Measurements from ENCODE around the gene AGTRAP.

AGTRAP gene, protein sequence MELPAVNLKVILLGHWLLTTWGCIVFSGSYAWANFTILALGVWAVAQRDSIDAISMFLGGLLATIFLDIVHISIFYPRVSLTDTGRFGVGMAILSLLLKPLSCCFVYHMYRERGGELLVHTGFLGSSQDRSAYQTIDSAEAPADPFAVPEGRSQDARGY

DNA sequence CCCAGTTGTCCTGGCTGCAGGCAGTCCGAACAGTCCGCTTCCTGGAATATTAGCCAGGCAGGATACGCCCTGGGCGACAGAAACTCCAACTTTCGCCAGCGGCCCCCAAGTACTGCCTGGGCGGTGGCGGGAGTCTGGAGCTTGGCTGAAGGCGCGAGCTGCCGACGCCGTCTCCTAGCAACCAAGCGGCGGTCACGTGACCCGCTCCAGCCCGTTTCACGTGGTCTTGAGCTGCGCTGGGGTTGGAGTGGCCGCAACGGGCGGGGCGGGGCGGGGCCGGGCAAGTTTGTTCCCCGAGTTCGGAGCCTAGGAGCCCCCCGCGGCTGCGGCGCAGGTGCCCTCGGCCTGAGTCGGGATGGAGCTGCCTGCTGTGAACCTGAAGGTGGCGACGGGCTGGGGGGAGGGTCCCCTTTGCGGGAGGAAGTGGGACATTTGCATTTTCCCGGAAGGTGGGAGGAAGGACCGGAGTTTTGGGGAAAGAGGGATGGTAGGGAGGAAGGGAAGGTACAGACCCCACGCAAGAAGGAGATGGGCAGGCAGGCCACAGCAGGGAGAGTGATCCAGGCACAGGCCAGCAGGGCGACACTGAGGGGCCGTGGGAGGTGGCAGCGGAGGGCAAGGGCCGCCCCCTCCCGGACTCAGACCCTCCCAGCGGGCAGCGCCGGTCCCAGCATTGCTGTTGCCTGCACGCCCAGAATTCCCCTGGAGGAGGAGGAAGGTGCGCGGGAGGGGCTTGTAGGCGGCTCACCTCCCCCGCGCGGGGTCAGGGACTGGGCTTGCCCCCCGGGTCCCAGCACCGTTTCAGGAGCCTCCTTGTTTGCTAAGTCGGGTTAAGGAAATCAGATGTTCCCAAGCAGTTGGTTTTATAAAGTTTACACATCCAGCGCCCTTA is at the start of gene AGTRAP:
Gene AGTRAP (plus strand): TSS at position 283 of the 892 bp plus-strand sequence. CDS start 73 bp downstream, at position 356.
- DNase-seq (ENCODE audit: low read depth) = peak; percentile 74

DNA sequence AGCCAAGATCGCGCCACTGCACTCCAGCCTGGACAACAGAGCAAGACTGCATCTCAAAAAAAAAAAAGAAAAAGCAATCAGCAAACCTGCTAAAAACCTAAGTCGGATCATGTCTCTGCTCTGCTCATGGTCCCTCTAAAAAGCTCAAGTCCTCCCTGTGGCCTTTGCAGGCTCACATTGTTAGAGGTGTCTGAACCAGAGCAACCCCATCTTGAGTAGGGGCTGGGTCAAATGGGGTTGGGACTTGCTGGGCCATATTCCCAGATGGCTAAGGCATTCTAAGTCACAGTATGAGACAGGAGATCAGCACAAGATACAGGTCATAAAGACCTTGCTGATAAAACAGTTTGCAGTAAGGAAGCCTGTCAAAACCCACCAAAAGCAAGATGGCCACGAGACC is 47.4 kb upstream of the AGTRAP start:
- DNase-seq (ENCODE audit: low read depth) = no peak

DNA sequence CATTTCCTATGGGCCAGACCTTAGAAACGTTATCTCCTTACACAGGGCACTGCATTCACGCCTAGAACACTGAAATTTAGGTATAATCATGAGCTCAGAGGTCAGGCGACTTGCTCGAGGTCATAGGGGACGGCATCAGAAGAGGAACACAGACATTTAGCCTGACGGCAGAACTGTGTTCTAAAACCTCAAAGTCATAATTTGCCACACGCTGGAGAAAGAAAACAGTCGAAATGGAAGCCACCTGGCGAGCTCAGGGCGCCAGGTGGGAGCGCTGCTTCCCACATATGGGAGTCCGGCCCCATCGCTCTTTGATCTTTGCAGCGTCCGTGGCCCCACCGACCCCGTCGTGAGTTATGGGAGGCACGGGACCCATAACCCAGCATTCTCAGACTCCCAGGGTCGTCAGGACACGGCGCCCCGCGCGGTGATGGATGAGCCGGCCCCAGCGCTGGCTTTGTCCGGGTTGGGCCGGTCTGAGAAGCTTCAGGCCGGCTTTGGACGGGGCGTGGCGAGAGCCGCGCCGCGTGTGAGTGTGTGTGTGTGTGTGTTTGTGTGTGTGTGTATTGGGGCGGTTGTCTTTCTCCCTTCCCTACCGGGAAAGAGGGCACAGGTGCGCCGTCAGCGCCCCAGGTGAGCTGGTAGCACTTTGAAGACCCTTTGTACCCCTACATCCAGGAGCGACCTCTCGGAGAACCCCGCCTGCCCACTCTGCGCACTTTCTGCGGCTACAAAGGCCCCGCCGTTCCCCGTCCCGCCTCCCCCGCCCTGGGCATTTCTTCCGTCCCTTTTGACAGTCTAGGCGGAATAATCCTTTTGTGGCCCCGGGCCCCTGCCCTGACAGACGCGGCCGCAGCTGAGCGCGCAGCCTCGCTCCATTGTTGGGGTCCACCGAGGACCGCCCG is 45.3 kb upstream of the AGTRAP start:
- DNase-seq (ENCODE audit: low read depth) = no peak

DNA sequence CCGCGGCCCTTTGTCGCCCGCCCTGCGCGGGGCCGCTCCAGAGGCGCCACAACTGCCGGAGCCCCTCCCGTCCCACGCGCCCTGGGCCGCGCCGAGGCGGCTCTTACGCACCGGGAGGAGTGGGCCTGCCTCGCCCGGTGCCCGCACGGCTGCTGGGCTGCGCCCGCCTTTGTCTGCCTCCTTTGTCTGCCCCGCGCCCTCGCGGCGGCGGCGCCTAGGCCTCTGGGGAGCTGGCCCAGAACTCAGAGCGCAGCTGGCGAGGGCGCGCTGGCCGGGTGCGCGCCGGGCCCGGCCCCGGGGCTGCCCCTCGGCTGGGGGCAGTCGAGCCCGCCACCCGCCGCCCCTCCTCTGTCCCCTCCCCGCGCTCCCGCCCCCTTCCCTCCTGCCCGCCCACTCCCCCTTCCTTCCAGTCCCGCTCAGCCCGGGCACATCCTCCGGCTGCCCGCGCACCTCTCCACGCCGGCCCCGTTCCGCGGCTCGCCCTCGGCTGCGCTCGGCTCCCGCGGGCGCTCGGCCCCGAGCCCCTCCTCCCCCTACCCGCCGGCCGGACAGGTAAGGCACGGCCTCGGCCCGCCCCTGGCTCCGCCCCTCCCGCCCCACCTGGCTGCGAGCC is 44.5 kb upstream of the AGTRAP start, which contains the start of gene DRAXIN:
Gene DRAXIN (plus strand): TSS at position 409 of the 613 bp plus-strand sequence. CDS start 14,549 bp downstream, outside the sequence.
- DNase-seq (ENCODE audit: low read depth) = no peak

DNA sequence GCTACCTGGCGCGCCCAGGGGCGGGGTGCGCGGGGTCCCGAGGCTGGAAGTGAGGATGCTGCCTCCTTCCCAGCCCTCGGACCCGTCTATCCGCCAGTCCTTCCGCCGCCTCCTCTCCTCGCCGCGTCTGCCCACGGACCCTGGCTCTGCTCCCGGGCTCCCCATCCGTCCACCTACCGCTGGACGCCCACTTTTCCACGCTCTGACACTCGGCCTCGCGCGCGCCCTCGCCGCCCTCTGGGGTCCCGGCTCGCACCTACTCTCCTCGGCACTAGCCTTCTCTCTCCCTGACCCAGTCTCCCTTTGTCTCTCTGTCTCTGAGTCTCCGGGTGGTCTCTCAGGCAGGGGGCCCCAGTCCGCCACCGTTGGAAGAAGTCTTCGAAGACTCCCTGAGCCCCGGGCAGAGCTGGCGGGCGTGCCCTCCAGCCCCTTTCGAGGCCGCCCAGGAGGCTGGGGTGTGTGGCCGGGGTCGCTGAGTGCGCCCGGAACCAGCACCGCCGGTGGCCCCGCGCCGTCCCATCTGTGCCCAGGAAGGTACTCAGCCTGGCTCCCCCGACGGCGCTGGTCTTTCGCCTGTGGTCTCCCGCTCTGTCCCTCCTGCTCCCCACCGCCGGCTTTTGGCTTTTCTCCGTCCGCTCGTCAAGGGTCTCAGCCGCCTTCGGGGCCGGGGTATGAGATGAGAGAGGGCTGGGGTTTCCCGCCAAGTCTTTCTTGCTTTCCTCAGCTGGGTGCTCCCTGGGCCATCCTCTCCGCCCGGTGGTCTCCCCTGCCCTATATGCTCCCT is 43.8 kb upstream of the AGTRAP start:
- no peak for DNase-seq (ENCODE audit: low read depth)

DNA sequence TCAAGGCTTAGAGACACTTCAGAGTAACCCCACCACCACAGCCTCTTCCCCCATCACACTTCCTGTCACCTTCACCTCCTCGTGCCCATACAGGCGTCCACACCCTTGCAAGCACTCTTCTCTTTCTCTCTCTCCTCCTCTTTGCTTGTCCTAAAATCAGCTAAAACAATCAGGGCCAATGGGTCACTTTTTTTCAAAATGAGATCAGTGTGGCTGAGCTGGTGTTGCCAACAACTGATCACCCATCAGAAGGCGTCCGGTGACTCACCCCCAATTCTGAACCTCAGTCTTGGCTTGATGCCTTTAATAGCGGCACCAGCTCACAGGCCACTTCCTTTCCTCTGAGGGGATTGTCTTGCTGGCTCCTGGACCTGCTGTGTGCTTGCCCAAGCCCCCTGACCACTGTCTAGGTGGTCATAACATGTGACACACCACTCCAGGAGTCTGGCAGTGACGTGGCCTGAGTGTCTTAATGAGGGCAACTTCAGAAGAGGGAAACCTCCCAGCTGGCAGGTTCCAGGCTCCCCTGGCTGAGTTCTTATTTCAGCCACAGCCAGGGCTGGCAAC is 42.8 kb upstream of the AGTRAP start:
- DNase-seq (ENCODE audit: low read depth) = no peak

DNA sequence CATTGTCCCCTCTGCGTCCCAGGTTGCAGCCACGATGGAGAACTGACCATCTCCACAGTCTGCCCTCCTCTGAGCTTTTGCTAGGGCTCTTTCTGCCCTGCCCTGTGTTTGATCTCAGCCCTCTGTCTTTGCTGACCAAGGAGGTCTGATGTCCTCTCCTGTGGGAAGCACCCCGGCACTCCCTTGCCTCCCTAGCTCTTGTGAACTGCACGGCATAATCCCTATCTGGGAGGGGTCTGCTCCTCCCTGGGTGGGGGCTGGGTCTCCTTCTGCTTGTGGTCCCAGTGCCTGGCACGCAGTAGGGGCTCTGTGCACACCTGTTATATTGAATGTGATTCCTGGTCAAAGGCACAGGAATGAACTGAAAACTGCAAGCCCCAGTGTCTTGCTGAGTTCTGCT is 42.0 kb upstream of the AGTRAP start:
- DNase-seq (ENCODE audit: low read depth) = no peak

DNA sequence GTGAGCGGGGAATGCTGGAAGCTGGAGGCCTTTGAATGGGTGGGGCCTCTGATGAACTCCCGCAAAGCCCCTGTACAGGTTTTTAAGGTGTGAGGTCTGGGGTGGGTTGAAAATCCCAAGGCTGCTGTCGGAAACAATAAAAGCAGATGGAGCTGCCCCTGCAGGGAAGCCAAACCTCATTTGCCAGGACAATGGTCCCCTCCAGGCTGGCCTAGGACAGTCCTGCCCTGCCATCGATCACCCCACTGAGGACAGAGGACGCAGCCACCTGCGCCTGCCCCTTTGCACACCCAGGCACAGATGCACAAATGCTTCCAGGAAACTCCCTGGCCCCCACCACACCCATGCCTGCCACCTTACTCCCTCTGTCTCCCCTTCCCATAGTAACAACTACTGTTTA is 40.1 kb upstream of the AGTRAP start:
- DNase-seq (ENCODE audit: low read depth) = no peak

DNA sequence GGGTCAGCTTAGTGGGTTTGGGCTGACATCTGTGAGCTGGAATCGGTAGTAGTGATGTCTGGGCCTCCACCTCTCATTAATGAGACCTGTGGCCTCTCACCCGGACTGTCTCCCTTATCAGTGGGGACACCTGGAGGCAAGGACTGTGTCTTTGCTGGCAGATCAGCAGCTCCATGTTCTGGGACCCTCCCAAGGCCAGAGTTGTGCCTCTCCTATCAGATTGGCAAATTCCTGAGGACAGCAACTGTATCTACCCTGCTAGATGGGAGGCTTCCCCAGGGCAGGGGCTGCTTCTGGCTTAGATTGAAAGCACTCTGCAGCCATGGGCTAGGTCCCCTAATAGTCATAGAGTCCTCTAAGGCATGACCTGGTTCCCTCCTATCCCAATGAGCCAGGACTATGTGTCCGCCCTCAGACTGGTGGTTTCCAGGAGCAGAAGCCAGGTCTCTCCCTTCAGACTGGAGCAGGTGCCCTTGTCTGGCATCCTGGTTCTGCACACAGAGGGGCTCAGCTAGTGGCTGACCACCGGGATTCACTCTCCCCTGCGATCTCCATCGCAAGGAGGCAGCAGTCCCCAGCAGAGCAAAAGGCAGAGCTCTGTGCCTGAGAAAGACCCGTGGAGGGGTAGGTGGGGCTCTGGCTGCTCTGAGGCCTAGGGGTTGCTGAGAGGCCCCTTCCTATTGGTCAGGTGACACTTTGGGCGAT is 38.6 kb upstream of the AGTRAP start:
- DNase-seq (ENCODE audit: low read depth) = no peak

DNA sequence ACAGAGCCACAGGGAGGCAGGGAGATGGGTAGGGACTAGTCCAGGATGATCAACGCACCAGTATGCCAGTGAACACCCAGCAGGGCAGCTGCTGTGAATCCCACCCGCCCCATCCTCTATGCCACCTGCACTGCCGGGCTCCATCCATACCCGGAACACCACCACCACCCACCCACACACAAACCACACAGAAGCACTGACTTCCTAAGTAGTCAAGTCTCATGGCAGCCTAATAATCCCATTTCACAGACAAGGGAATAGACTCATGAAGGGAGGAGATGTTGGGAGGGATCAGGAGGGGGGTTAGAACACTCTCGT is 38.1 kb upstream of the AGTRAP start:
- no peak for DNase-seq (ENCODE audit: low read depth)

DNA sequence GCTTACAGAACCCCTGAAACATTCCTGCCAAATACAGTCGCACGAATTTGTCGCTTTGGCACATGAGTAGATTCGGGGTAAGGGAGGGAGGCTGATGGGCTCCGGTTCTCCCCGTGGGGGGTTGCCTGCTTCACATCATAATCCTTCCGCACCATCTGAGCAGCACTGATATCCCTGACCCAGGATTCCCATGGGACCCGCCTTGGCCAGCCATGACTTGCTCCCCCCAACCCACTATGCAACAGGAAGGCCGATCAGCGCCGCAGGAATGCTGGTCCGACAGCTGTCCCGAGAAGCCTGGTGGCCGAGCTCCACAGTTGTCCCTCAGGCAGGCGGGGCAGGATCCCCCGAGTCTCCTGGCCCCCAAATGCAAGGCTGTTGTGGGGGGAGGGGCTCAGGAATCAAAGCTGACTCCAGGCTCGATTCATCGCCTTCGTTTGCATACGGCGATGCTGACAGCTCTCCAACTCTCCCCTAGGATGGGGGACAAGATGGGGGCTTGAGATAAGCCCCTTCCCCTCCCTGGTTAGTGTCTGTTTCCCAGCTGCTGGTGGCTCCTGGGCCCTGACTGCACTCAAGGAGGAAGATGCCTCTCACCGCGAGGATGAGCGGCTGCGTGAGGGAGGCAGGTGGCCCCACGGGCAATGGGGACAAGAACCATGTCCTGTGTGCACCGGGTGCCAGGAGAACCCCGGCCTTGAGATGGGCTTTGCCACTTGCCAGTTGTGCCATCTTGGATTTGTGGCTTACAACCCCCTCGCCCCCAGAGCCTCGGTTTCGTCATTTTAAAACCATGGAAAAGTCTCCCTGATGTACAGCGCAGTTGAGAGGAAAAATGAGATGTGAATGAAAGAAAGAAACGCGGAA is 35.1 kb upstream of the AGTRAP start:
- no peak for DNase-seq (ENCODE audit: low read depth)

DNA sequence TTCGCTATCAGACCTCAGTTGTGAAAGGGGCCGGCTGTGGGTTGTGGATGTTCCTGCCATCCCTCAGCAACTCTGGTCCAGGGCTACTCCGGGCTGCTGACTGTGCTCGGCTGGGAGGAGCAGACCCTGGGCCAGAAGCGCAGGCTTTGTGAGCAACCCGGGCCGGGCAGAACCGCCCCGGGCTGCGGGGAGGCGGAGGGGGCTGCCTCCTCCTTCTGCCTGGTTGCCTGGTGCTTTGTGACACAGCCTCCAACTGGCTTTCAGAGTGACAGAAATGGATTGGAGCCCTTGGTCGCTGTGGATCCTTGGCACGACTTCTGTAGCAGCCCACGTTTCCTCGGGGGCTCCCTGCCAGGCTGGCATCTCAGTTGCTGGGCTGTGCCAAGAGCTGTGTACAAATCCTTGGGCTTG is 34.4 kb upstream of the AGTRAP start:
- DNase-seq (ENCODE audit: low read depth) = no peak

DNA sequence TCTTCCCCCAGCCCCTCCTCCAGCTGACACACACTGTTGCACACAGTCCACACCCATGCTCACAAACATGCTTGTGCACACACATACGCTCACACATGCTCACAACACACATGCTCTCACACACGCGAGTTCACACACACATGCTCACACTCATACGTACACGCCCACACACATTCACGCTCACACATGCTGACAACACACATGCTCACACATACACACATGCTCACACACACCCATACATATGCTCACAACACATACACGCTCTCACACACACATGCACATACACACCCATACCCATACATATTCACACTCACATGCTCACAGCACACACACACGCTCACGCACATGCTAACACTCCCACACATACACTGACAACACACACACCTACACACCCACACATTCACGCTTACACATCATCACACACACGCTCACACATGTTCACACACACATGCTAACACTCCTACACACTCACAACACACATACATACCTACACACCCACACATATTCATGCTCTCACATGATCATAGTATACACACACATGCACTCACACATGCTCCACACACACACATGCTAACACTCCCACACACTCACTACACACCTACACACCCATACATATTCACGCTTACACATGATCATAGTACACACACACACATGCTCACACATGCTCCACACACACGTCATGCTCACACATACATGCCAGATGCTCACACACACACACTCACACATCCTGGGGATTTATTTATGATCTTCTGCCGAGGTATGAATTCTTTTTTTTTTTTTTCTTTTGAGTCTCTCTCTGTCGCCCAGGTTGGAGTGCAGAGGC is 33.7 kb upstream of the AGTRAP start:
- DNase-seq (ENCODE audit: low read depth) = no peak

DNA sequence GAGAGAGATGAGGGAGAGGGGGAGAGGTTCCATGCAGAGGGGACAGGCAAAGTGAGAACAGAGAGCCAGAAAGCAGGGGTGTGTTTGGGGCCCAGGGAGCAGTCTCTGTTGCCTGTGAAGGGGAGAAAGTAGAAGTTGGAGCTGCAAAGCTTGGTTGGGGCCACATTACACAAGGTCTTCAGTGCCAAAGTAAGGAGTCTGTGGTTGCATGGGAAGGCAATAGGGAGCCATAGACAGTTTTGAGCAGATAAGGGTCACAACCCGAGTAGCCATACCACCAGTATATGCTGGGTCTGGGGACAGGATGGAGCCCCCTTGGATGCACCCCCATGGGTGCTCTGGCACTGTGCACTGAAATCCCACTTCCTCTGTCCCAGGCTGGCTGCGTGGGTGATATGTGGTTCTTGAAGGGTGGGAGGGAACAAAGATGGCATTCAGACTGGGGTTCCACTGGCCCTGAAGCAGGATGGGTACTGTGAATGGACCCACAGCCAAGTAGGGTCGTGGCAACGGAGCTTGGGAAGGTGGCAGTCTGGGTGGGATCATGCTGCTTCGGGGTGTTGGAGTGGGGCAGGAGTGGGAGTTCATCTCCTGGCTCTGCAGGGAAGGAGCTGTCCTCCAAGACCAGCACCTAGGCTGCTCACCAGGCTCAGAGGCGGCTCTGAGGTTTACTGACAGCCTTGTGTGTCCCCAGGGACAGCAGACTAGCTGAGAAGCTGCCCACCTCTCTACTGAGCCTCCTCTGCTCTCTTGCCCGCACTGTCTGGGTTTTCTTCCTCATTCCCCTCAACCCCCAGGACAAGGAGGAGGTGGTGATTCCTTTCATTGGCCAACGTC is 32.4 kb upstream of the AGTRAP start:
- no peak for DNase-seq (ENCODE audit: low read depth)

DNA sequence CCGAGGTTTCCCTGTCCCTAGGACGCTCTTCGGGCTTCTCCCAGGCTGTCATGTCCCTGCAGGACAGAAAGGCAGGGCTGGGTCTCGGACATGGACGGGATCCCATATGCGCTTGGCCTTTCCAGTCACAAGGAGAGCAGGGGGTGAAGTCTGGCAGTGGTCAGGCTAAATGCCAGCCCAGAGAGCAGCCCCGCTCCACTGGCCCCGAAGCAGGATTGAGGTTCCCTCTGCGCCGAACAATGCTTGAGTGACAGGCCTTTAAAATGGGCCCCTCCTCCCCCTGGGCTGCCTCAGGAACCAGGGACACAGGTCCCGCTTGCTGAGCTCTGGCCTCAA is 31.8 kb upstream of the AGTRAP start:
- no peak for DNase-seq (ENCODE audit: low read depth)

DNA sequence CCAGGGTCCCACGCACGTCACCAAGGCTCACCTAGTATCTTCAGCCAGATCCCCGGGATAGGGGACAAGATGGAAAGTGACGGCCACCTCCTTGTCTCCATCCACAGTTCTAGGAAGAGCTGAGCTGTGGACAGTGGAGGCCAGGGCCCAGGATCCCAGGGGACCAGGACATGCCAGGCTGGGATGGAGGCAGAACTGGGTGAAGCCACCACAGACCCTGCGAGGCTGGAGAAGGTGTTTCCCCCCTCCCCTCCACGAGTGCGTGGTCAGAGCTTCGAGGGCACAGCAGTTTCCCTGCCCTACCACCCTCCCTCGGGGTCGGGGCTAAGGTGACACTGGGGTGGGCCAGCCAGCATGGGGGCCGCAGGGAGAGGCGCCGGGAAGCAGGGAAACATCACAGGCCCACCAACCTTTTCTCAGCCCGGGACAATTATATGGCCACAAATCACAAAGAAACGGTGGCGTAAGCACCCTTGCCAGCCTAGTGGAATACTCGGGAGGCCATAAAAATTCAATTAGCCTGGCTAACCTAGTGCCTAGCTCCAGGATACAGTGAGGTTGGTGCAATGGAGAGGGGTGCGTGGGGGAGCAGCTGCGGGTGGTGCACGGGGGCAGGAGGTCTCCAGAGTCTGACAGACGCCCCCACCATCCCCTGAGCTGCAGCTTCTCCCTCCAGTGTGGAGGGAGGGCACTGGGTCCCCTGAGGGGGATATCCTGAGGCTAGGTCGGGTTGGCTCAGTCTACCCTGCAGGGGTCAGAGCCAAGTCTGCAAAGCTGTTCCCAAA is 31.1 kb upstream of the AGTRAP start:
- no peak for DNase-seq (ENCODE audit: low read depth)

DNA sequence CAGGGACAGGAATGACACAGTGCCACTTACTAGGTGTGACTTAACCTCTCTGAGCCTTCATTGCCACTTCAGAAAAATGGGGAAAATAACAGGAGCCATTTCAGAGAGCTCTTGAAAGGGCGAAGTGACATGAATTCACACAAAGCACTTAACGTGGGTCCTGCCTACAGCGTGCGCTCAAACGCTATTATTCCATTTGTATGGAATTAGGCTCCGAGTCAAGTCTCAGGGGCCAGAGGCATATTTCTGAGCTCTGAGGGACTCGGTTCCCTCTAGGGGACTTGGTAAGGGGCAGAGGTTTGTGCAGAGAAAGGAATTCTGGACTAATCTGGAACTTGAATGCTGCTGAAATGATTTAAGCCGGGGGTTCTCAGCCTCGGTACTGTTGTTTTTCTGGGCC is 30.3 kb upstream of the AGTRAP start:
- no peak for DNase-seq (ENCODE audit: low read depth)

All from activated T-helper 1 cell treated with Interleukin-2 at 50 U/mL for 16 hours (primary cell).